CD1c-positive myeloid dendritic cell (primary cell): ENCODE data around the gene TBC1D3.
"Not testable (repeated sequence)": the region's sequence is repeated elsewhere in the genome, so short reads cannot be mapped to it uniquely, and the experiment has no call there.

Source experiments
- DNase-seq: peaks from one replicate; pipeline ENCODE4 v3.0.0-alpha.2; 2016; ENCODE audit errors: extremely low spot score

Gene TBC1D3

DNA sequence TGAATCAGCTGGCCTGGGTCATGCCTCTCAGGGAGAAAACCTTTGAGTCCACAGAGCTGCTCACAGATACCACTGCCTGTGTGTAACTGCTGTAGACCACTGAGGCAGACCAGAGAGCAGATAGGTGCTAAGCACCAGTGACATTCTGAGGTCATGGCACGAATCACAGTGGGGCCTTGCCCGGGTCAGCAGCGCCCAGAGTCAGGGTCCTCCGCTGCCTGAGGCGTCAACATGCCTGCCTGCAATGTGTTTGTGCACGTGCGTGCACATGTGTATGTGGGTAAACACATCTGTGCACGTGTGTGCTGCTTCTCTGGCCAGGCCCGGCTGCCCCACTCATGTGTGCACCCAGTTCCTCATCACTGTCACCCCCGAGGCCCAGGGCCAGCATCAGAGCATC is at the start of gene TBC1D3:
TBC1D3 (minus strand) TSS at position 101 of the 400 bp plus-strand sequence. CDS start 1,526 bp downstream, outside the sequence.
- DNase-seq: not testable (repeated sequence)

DNA sequence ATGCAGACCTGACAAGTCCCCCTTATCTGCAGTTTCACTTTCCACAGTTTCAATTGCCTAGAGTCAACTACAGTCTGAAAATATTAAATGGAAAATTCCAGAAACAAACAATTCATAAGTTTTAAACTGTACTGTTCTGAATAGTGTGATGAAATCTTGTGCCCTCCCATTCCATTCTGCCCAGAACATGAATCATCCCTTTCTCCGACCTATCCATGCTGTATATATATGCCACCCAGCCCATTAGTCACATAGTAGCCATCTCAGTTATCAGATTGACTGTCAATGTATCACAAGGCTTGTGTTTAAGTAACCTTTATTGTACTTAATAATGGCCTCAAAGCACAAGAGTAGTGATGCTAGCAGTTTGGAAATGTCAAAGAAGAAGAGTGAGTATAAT is 40.4 kb upstream of the TBC1D3 start:
- DNase-seq: not testable (repeated sequence)

DNA sequence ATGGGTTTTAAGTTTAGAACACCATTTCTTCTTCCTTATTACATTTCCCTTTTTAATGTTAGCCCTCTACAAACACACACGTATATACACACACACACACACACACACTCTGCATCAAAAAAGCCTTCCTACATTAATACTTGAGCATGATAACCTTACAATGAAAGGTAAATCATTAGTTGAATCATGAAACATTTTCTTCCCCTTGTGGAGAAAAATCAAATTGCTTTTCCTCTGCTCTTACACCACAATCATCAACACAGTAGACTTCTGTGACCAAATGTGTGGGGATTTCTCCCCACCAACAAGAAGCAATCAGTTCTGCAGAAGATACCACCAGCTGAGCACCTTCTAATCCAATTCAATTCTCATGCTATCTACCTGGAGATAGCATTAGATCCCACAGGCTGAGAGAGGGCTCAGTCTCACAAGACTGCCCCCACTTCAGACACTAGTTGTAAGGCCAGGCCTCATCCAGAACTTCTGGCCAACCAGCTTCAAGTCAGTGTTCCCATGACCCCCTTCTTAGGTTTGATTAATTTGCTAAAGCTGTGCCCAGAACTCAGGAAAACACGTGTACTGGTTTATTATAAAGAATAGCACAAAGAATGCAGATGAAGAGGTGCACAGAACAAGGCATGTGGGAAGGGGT is 33.6 kb upstream of the TBC1D3 start:
- DNase-seq: not testable (repeated sequence)

DNA sequence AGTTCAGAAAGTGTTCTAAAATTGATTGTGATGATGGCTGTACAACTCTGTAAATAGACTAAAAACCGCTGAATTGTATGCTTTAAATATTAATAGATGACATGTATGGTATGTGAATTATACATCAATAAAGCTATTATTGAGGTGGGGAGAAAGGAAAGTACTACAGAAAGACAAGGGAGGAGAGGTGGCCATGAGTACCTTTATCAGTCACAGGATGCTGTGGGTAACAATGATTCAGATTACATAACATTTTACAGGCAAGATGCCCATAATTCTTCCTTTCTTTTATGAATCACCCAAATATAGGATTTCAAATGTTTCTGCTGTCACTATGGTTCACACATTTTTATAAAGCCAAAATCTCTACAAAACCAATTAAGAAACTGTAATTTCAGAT is 28.5 kb upstream of the TBC1D3 start:
- DNase-seq: not testable (repeated sequence)

DNA sequence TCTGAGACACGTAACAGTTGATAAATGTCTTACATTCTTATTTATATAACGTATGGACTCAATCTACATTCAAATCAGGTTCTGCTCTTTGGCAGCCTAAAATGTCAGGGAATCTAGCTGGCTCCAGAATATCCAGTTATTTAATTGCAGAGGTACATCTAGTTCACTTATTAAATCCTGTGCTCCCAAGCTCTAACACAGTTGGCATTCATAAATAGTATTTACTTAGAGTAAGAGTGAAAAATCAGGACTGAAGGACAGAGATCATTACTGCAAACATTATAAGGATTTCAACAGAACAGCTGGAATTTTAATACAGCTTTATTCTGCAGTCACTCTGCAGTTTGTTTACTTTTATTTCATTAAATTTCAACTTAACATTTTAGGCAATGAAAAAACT is 7.9 kb upstream of the TBC1D3 start:
- DNase-seq: not testable (repeated sequence)

DNA sequence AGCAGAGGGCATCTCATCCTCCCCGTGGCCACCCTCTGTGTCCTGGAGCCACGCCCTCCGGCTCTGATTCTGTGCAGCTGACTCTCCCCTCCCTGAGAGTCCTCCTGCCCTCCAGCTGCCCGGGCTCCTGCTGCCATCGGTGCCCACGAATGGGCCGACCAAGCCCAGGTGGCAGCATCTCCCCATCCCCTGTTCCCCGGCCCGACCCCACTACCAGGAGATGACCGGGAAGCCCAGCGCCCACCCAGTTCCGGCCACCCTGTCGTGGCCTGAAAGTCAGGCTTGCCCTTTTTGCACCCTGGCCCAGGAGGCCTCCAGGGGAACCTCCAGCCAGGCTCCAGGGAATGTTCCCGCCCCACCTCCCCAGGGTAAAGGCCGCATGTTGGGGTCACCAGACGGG is 57.5 kb downstream of the TBC1D3 start:
- not testable (repeated sequence) for DNase-seq
